GM19324 (cell line): ENCODE data around the gene ST8SIA5.

Experiments used
- ATAC-seq: cut with Tn5 transposase; IDR thresholded peaks from one replicate; pipeline ENCODE4 v1.9.1; 2021; ENCODE audit warnings: mild to moderate bottlenecking, moderate library complexity; ENCODE audit not compliant: unreplicated experiment, low FRiP score

The ST8SIA5 gene

DNA sequence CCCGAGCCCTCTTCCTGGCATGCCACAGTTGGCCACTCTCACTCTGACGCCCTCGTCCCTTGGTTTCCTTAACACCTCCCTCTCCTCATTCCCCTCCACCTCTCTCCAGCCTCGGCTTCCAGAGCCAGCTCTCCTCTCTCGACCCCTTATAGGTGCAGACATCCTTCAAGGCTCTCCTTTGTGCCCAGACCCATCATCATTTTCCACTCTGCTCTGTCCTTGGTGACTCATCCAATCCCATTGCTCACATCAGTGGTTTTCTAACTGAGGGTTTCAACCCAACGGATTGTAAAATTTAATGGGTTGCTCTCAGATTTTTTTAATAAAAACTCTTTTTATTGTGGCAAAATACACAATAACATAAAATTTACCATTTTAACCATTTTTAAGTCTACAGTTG, 6.2 kb downstream of the ST8SIA5 start:
- no peak for ATAC-seq

DNA sequence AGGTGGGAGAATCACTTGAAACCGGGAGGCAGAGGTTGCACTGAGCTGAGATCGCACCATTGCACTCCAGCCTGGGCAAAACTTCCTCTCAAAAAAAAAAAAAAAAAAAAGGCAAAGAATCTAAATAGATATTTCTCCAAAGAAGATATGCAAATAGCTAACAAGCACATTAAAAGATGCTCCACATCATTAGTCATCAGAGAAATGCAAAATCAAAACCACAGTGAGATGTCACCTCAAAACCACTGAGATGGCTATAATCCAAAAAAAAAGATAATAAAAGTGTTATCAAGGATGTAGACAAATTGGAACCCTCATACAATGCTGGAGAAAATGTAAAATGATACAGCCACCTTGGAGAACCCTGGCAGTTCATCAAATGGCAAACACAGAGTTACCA, 8.4 kb downstream of the ST8SIA5 start:
- ATAC-seq: no peak

DNA sequence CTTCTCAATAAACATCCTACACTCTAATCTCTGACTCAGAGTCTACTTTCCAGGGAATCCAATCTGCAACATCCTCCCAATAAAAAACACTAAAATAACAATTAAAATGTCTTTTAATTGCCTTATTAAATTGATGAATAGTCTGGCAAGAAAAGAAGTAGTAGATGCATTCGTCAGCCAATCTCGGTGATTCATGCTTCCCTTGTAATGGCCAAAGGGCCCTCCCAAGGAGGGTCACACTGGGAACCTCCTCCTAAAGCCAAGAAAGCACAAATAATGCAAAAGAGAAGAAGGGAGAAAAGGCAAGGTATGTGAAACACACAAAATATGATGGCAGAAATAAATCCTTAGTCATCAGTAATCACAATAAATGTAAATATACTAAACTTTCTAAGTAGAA, 16.8 kb downstream of the ST8SIA5 start:
- no peak for ATAC-seq

DNA sequence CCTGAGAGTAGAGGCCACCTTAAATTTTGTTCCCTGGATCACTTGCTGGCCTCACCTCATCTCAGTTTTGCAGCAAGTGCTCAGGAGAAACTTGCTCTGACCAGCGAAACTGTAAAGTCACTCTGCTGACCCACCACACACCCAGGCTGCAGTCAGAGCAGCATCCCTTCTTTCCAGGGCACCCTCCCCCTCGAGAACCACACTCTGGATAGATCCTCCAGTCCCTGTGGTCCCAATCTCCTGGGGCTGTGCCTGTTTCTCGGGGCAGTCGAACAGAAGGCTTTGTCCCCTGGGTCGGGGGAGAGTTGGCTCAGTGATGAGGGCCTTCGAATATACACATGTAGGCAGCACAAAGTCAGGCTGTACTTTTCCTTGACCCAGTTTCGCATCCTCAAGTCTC, 18.4 kb downstream of the ST8SIA5 start:
- ATAC-seq: no peak

DNA sequence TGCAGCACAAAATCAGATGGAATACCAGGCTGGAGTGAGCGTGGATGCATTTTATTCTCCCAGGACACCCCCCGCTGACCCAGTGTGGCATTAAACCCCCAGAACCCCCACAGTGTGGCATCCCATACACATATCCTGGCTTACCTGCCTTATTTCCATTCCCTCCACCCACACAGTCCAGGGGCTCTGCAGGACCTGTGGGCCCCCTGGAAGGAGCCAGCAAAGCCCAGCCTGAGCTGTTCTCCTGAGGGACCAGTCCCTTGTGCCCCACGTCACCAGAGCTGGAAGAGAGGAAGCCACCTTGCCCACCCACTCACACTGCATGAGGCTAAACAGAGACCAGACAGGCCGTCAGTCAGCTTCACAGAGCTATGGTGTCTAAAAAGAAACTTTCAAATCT, 20.1 kb downstream of the ST8SIA5 start:
- ATAC-seq: no peak

DNA sequence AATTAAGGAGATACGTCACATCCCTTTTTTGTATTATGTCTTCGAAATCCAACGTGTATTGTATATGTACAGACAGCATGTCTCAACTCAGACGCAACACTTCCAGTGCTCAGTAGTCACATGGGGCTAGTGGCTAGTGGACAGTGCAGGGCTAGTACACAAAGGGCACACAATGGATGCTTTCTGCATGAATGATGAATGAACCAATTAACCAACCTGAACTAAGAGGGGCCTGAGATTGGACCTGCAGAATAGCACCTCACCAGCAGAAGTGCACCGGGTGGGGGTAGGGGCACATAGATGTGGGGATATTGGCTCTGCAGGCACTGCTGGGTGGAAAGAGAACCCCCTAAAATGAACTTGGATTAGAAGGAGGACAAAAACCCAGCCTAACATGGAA, 20.7 kb downstream of the ST8SIA5 start:
- no peak for ATAC-seq

DNA sequence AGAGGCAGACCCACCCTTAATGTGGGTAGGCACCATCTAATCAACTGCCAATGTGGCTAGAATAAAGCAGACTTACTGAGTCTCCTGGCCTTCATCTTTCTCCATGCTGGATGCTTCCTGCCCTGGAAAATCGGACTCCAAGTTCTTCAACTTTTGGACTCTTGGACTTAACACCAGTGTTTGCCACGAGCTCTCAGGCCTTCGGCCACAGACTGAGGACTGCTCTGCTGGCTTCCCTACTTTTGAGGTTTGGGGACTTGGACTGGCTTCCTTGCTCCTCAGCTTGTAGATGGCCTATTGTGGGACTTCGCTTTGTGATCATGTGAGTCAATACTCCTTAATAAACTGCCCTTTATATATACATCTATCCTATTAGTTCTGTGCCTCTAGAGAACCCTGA, 21.9 kb downstream of the ST8SIA5 start:
- no peak for ATAC-seq

DNA sequence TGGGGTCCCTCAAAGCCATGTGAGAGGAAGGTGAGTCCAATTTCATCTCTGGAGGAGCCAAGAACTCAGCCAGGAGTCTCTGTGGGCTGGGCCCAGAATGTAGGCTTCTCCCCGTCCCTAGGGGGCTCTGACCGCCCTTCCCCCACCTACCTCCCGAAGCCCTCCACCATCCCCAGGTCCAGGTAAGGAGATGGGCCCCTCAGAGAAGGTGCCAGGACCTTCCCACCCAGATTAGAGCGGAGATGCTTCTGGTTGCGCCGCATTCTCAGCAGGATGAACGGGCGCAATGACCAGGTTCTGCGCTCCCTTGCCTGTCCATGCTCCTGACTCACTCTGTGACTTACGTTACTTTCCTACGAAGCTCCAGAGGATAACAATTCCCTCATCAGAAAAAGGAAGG, 23.0 kb downstream of the ST8SIA5 start:
- no peak for ATAC-seq

DNA sequence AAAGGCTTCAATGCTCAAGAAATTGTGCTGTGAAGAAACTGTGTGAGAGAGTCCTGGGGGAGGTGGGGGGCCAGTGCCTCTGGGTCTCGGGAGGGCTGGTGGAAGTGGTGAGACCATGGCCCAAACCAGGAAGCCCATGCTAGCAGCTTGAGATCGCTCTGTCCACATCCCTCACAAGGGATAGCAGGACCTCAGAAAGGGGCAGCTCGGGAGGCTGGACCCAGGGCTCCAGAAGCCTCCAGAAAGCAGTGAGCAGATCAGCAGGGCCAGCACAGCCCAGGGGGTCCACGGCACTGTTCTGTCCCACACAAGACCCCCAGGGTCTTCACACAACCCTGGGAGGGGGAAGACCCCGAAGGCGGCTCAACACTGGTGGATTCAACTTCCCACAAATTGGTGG, 24.1 kb downstream of the ST8SIA5 start:
- no peak for ATAC-seq

DNA sequence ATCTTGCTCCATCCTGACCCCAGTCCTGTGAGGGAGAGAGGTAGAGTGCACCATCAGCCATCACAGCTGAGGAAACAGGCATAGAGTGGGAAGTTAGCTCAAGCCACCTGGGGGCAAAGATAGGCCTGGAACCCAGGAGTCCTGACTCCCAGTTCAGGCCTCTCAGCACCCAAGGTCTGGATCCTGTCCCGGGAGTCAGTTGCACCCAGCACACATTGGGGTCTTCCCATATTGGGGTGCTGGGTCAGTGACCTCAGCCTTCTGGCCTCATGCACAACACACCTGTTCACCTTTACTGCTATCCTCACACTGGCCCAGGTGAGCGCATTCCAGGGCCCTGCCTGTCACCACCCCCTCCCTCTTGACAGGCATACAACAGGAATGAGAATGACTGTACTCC, 24.7 kb downstream of the ST8SIA5 start:
- no peak for ATAC-seq

DNA sequence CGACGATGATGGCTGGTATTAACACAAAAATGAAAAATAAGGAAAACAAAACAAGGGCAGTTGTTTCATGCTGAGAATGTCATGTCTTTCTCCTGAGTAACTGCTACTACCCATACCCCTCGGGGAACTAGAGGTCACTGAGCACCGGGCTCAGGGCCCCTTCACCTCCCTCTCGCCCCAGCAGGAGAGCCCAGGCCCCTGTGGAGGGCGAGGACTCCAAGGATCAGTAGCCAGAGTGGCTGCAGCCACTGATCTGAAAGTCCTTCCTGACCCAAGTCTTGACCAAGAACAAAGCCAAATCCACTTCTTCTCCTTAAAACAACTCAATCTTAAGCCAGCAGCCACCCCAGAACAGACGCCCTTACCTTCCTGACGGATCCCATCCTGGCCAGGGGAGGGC, 25.5 kb downstream of the ST8SIA5 start:
- no peak for ATAC-seq

DNA sequence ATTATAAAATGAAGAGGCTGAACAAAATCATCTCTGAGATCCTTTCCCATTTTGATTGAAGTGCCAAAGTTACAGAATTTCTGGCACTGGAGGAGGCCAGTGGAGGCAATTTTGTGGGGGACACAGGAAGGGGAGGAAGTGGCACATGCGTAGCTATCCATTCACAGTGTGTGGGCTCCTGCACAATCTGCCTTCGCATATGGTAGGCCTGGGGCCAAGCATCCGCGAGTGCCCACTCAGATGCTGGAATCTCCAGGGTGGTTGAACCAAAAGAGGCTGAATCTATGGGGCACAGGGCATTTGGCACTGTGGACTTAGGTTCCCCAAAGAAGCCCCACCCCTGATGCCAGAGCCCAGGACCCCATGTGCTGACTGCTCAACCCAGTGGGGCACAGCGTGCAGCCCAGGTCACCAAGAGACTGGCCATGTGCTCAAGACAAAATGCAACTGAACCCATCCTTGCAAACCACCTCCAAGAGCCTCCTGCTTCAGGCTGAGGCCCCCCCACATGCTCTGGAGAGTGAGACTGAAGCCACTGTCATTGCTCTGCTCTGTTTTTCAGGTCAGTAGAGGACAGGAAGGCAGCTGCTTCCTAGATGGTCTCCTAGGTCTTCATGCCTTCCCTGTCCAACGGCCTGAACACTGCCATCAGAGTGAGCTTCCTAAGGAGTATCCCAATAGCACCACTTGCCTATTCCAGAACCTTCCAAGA, 28.5 kb downstream of the ST8SIA5 start:
- ATAC-seq: no peak

DNA sequence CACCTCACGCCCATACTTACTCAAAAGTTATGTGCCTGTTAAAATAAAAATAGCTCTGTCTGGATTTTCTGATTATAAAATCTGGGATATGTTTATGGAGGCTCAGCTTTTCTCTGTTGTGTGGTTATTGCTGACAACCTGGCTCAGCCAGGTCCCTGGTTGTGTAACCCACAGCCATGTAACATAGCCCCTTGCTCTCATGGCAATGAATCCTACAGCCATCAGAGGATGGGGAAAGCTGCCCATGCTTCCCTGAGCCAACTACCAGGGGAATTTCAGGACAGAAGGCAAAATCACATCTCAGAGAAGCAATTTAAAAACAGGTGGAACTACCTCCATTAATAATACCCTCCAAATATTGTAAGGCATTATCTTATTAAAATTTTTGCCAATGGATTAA, 29.7 kb downstream of the ST8SIA5 start:
- ATAC-seq: no peak

DNA sequence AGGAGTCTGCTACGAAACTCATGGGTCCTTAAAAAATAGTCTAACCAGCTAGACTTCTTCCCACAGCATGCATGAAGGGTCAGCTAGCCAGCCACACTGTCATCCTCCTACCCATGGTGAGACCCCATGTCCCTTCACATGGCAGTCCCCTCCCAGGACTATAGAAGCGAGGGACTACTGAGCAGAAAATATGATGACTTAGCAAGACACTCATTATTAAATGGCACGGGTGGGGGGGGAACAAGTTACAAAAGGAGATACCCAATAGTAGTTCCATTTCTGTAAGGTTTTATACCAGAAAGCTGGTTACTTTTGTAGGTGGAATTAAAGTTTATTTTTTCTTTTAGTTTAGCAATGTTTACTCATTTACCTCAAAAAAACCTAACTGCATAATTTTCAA, 31.5 kb downstream of the ST8SIA5 start:
- no peak for ATAC-seq

DNA sequence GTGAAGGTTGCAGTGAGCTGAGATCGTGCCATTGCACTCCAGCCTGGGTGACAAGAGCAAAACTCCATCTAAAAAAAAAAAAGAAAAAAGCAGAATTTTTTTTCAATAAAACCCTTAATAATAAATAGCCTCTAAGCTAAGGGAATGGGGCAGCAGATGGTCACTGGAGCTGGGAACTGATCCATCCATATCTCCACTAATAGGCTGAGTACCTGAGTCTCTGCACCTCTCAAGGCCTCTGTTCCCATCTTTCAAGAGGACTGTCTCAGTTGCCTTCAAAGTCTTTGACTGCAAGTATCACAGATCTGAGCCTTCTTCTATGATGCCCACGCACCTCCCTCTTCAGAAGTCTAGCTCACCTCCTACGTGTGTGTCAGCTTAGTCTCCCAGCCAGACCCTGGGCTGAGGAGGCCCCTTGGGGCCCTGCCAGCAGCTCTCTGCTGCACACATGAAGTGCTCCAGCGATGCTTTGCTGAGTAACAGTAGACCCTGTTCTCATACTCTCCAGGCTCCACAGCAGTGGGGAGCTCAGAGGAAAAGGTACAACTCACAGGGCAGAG, 32.9 kb downstream of the ST8SIA5 start:
- ATAC-seq: no peak

DNA sequence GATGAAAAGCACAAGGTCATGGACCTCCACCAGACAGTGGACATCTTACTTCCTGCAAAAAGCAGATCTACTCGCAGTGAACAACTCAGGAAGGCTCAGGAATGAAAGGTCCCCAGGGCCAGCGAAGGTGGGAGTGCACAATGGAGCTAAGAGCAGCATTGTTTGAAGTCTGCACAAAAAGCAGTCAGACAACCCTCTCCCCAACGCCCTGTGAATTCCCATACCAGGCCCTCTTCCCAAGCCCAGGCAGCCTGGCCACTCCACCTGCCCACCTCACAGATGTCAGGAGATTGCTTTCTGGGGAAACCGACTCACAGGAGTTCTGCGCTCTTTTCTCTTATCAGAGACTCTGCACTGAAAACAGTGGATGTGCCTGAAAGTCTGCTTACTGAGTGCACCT, 34.8 kb downstream of the ST8SIA5 start:
- no peak for ATAC-seq

DNA sequence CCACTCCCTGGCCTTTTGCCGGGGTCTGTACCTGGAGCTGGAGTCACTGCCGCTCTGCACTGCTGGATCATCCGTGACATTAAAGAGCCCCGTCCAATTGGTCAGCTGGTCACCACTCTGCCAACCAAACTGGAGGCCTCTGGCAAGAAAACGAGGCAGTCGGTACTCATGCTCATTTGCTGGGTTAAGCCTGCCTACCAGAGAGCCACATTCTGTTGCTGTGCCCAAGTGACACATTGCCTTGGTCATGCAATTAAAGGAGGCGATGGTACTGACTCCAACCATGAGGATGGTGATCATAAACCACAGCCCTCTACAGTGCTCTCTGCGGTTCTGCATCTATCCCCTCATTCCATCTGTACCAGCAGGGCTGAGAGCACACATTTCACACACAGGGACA, 35.5 kb downstream of the ST8SIA5 start:
- ATAC-seq: no peak

DNA sequence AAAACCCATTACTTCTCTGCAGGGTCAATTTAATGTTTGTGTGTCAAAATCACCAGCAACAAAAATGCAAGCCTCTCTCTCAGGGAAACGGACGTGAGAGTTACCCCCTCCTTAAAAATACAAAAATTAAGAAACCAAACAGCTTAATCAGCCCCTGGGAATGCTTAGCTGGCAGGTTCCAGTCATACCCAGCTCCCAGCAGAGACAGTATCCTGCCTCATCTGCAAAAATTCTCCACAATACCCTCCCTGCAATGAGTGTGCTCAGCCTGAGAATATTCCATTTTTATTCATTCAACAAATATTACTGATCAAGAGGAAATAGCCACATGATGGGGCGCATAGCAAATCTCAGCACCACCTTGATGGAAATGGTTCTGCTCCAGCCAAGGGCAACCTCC, 36.3 kb downstream of the ST8SIA5 start:
- ATAC-seq: no peak

DNA sequence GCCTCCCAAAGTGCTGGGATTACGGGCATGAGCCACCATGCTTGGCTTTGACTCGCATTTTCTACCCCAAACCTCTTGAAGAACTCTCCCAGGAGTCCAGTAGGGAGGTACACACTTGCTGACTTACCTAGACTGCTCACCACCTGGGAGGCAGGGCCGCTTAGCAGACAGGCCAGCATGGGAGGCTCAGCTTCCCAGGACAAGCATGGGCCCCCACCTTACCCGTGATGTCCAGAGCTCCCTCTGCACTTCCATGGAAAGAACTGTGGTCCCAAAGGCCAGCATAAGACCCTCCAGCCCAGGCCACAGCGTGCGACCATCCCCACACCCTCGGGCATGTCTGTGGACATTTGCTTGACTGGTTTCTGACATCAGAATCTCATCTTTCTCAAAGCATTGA, 36.8 kb downstream of the ST8SIA5 start:
- no peak for ATAC-seq

DNA sequence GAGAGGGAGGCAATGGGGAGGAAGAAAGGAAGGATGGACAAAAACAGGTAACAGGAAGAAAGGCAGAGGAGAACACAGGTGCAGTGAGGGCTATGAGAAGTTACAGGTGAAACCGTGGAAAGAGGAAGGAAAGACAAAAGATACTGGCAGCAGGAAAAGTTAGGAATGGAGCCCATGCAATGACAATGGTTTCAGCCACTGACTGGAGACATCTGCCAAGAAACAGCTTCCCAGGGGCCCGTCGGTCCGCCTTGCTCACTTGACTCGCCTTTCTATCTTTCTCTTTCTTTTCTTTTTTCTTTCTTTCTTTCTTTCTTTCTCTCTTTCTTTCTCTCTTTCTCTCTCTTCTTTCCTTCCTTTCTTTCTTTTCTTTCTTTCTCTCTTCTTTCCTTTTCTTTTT, 37.5 kb downstream of the ST8SIA5 start:
- ATAC-seq: no peak

DNA sequence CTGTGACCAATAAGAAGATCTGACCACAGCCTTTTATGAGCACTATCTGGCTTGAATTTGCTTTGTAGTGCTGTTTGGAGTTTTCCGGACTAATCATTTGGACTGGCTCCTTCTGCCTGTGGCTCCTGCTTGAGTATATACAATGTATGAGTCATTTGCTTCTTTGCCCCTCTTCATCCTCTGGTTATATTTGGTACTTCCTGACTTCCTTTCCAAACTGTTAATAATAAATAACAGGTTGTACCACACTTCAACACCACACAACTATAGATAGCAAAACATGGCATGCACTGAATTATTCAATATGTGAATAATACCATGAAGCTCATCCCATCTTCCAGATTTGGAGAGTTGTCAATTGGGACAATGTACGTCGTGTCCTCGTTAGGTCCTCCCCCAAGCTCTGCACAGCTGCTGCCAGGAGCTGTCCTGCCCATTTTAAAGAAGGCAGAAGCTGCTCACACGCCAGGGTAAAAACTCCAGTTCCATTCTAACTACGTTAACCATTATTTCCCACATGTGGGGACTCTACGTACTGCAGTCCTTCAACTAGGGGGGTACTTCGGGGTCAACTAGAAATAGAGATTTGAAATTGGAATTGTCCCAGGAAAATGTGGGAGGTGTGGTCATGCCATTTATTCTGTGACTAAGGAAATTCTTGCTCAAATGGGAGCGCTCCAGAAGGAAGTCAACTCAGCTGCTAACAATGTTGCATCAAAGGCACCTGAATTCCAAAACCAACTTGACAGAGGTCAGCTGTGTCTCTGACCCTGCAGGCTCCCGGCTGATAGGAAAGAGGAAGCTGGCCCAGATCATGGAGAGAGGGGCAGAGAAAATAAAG, 38.1 kb downstream of the ST8SIA5 start:
- ATAC-seq: no peak

DNA sequence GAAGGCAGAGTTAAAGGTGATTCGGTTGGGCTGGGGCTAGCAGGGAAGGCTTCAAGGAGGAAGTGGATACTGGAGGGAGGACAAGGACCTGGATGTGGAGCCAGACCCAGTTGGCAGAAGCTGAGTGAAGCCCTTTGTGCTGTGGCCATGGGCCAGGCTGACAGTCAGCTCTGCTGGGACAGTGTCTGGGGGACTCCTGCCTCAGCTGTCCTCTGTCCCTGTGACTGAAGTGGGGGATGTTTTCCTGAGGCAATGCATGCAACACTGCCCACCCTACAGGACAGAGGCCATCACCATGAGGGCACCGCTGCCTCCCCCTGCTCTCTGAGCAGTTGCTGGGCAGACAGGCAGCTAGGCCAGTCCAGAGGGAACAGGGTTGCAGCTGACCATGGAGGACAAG, 40.0 kb downstream of the ST8SIA5 start:
- no peak for ATAC-seq
